H1 (cell line): ENCODE results near the gene ZBTB34. TPM values are rescaled to one million over a fixed set of nuclear protein-coding genes. Genes with fewer than 3 reads are reported as not detected.

Experiments used
- CTCF ChIA-PET: fragments of 300-600 bp; sonication (Branson Sonifier 250); formaldehyde crosslinking; loops from one replicate; lab custom pipeline; 2021; ENCODE audit not compliant: partially characterized antibody; lab: Charles Lee
- POLR2A ChIA-PET: fragments of 300-600 bp; sonication (Branson Sonifier 250); formaldehyde crosslinking; loops from one replicate; lab custom pipeline; 2021; ENCODE audit warnings: inconsistent platforms; ENCODE audit not compliant: partially characterized antibody; lab: Charles Lee
- DNase-seq, 2 experiments: peaks; one replicate each; pipeline versions ENCODE4 v3.0.0 to v3.0.0-alpha.2; 2010 to 2022; ENCODE audit warnings: low spot score in 2 of 2, low read depth in 1 of 2, mixed read lengths in 1 of 2
- FAIRE-seq: peaks from 2 replicates; lab custom pipeline; 2011; peaks lifted over from hg19 to GRCh38; lab: Jason Lieb, UNC
- H2AFZ ChIP-seq: 2 replicates; pipeline ENCODE4 v1.8.1; 2012; ENCODE audit warnings: low read length, inconsistent platforms
- H2AK5ac ChIP-seq: 2 replicates; pipeline ENCODE4 v1.6.1; 2013; ENCODE audit warnings: low read depth, low read length
- H2BK120ac ChIP-seq: replicated peaks from 2 replicates; pipeline ENCODE3; 2013; ENCODE audit warnings: low read depth, low read length, inconsistent platforms
- H2BK12ac ChIP-seq: 2 replicates; pipeline ENCODE4 v1.6.1; 2013; ENCODE audit warnings: low read depth, low read length
- H2BK15ac ChIP-seq: 2 replicates; pipeline ENCODE4 v1.6.1; 2013; ENCODE audit warnings: low read length
- H2BK20ac ChIP-seq: 2 replicates; pipeline ENCODE4 v1.6.1; 2013; ENCODE audit warnings: low read length
- H2BK5ac ChIP-seq: 2 replicates; pipeline ENCODE4 v1.6.1; 2013; ENCODE audit warnings: low read depth, low read length
- H3K14ac ChIP-seq: 2 replicates; pipeline ENCODE4 v1.6.1; 2013; ENCODE audit warnings: inconsistent platforms; ENCODE audit not compliant: insufficient read length
- H3K18ac ChIP-seq: 2 replicates; pipeline ENCODE4 v1.6.1; 2013; ENCODE audit warnings: low read length; ENCODE audit errors: extremely low read depth
- H3K23ac ChIP-seq: 2 replicates; pipeline ENCODE4 v1.6.1; 2013; ENCODE audit warnings: inconsistent platforms; ENCODE audit not compliant: insufficient read length
- H3K23me2 ChIP-seq: 2 replicates; pipeline ENCODE4 v1.6.1; 2013; ENCODE audit warnings: low read depth, low read length
- H3K27ac ChIP-seq: 2 replicates; pipeline ENCODE4 v1.6.1; 2011; ENCODE audit warnings: low read depth, low read length, inconsistent platforms
- H3K27me3 ChIP-seq, 4 experiments: replicated peaks in 1 of 4; 1 replicate in 1 of 4; 2 replicates in 3 of 4; pipeline versions ENCODE4 v1.6.1 to v1.8.1; 2011 to 2013; ENCODE audit warnings: low read length in 3 of 4, mild to moderate bottlenecking in 3 of 4, inconsistent platforms in 2 of 4, mixed read lengths in 2 of 4, moderate library complexity in 1 of 4; ENCODE audit not compliant: control insufficient read depth in 3 of 4, insufficient read depth in 3 of 4; ENCODE audit errors: extremely low read depth in 1 of 4
- H3K36me3 ChIP-seq, 4 experiments: 2 replicates each; pipeline versions ENCODE4 v1.6.1 to v1.8.1; 2011 to 2013; ENCODE audit warnings: mild to moderate bottlenecking in 4 of 4, low read length in 3 of 4, moderate library complexity in 2 of 4, control low read depth in 1 of 4, inconsistent platforms in 1 of 4; ENCODE audit not compliant: insufficient read depth in 4 of 4, control insufficient read depth in 2 of 4
- H3K4ac ChIP-seq: replicated peaks from 2 replicates; pipeline ENCODE3; 2013; ENCODE audit warnings: low read length, low read depth, mixed read lengths, inconsistent platforms; ENCODE audit not compliant: insufficient read length
- H3K4me1 ChIP-seq, 4 experiments: replicated peaks in 1 of 4; 1 replicate in 1 of 4; 2 replicates in 3 of 4; pipeline versions ENCODE4 v1.6.1 to v1.8.1; 2011 to 2013; ENCODE audit warnings: low read length in 3 of 4, inconsistent platforms in 2 of 4, mixed read lengths in 1 of 4; ENCODE audit not compliant: insufficient read depth in 4 of 4, control insufficient read depth in 3 of 4
- H3K4me2 ChIP-seq, 2 experiments: 2 replicates each; pipeline versions ENCODE4 v1.6.1 to v1.8.1; 2011 to 2013; ENCODE audit warnings: low read depth in 2 of 2, low read length in 2 of 2, control low read depth in 1 of 2, inconsistent platforms in 1 of 2, mild to moderate bottlenecking in 1 of 2; ENCODE audit not compliant: insufficient read depth in 1 of 2
- H3K4me3 ChIP-seq, 4 experiments: fragments of 200-600, 300-600 bp in 1 of 4; sonication (generic), shearing (Covaris generic), sonication (Bioruptor Twin) in 1 of 4; 2 replicates each; pipeline versions ENCODE4 v1.5.1 to v1.8.1; 2011 to 2016; ENCODE audit warnings: low read length in 4 of 4, low read depth in 3 of 4, control low read depth in 2 of 4, inconsistent platforms in 2 of 4, mild to moderate bottlenecking in 2 of 4, mixed read lengths in 1 of 4, moderate library complexity in 1 of 4; ENCODE audit not compliant: insufficient read depth in 2 of 4; ENCODE audit errors: extremely low read depth in 1 of 4
- H3K56ac ChIP-seq: replicated peaks from 2 replicates; pipeline ENCODE3; 2013; ENCODE audit warnings: low read depth, mild to moderate bottlenecking, mixed read lengths, low read length, inconsistent platforms; ENCODE audit not compliant: insufficient read length
- H3K79me1 ChIP-seq: 2 replicates; pipeline ENCODE4 v1.6.1; 2013; ENCODE audit warnings: low read depth, low read length, control low read depth
- H3K79me2 ChIP-seq, 2 experiments: 2 replicates each; pipeline versions ENCODE4 v1.6.1 to v1.8.1; 2012 to 2013; ENCODE audit warnings: low read length in 2 of 2, mild to moderate bottlenecking in 2 of 2, inconsistent platforms in 1 of 2; ENCODE audit not compliant: insufficient read depth in 2 of 2, control insufficient read depth in 1 of 2
- H3K9ac ChIP-seq, 4 experiments: replicated peaks in 1 of 4; 1 replicate in 1 of 4; 2 replicates in 3 of 4; pipeline versions ENCODE4 v1.6.1 to v1.8.1; 2011 to 2013; ENCODE audit warnings: low read depth in 3 of 4, low read length in 3 of 4, control low read depth in 2 of 4, mild to moderate bottlenecking in 2 of 4, moderate library complexity in 2 of 4, inconsistent platforms in 1 of 4; ENCODE audit errors: extremely low read depth in 1 of 4
- H3K9me3 ChIP-seq, 2 experiments: 2 replicates each; pipeline versions ENCODE4 v1.6.1 to v1.8.1; 2012 to 2013; ENCODE audit warnings: mild to moderate bottlenecking in 2 of 2, moderate library complexity in 2 of 2, control low read depth in 1 of 2, inconsistent platforms in 1 of 2, low read depth in 1 of 2, low read length in 1 of 2, mixed read lengths in 1 of 2; ENCODE audit not compliant: insufficient read depth in 2 of 2
- H4K20me1 ChIP-seq, 2 experiments: replicated peaks in 1 of 2; 2 replicates each; pipeline versions ENCODE3 to v1.8.1; 2011 to 2013; ENCODE audit warnings: inconsistent platforms in 2 of 2, low read length in 2 of 2, mild to moderate bottlenecking in 1 of 2; ENCODE audit not compliant: insufficient read depth in 2 of 2, control insufficient read depth in 1 of 2
- H4K5ac ChIP-seq: 2 replicates; pipeline ENCODE4 v1.6.1; 2013; ENCODE audit warnings: low read length, low read depth, mixed read lengths, inconsistent platforms; ENCODE audit not compliant: insufficient read length
- H4K8ac ChIP-seq: 2 replicates; pipeline ENCODE4 v1.8.0; 2013; ENCODE audit warnings: mild to moderate bottlenecking, moderate library complexity, low read length, inconsistent platforms; ENCODE audit not compliant: insufficient read depth; ENCODE audit errors: extremely low read depth
- H4K91ac ChIP-seq: replicated peaks from 2 replicates; pipeline ENCODE3; 2013; ENCODE audit warnings: low read length, mixed read lengths, inconsistent platforms; ENCODE audit not compliant: insufficient read length
- BRCA1 ChIP-seq: IDR thresholded peaks from 2 replicates; pipeline ENCODE4 v1.6.1; 2012; ENCODE audit warnings: low read depth, low read length, improper control_type of control experiment
- CBX8 ChIP-seq: fragments of 300-800, 300-1000 bp; sonication (generic); IDR thresholded peaks from 2 replicates; pipeline ENCODE4 v1.7.1; 2016; ENCODE audit warnings: low read depth, low read length, borderline replicate concordance
- CREB1 ChIP-seq: IDR thresholded peaks from 2 replicates; pipeline ENCODE4 v1.6.1; 2012; ENCODE audit warnings: inconsistent platforms
- JUN ChIP-seq: IDR thresholded peaks from 2 replicates; pipeline ENCODE4 v1.6.1; 2011; ENCODE audit warnings: low read depth, mild to moderate bottlenecking, improper control_type of control experiment, low read length
- NANOG ChIP-seq: IDR thresholded peaks from 2 replicates; pipeline ENCODE4 v1.6.1; 2011; ENCODE audit warnings: low read length, low read depth, mild to moderate bottlenecking, inconsistent platforms; ENCODE audit not compliant: insufficient read depth, poor library complexity, severe bottlenecking
- POU5F1 ChIP-seq: IDR thresholded peaks from 2 replicates; pipeline ENCODE4 v1.6.1; 2011; ENCODE audit warnings: low read depth, mild to moderate bottlenecking, low read length, moderate library complexity
- SIRT6 ChIP-seq: IDR thresholded peaks from one replicate; pipeline ENCODE4 v1.7.1; 2012; ENCODE audit warnings: low read length, inconsistent platforms
- SIX5 ChIP-seq: IDR thresholded peaks from 2 replicates; pipeline ENCODE4 v1.6.1; 2011; ENCODE audit warnings: mild to moderate bottlenecking, low read depth, low read length
- SP1 ChIP-seq: IDR thresholded peaks from 2 replicates; pipeline ENCODE4 v1.6.1; 2011; ENCODE audit warnings: low read depth, low read length
- SP2 ChIP-seq: IDR thresholded peaks from 2 replicates; pipeline ENCODE4 v1.6.1; 2012; ENCODE audit warnings: mild to moderate bottlenecking, low read length, inconsistent platforms
- TAF1 ChIP-seq: IDR thresholded peaks from 2 replicates; pipeline ENCODE4 v1.6.1; 2011; ENCODE audit warnings: mild to moderate bottlenecking, low read depth, low read length
- TCF12 ChIP-seq: IDR thresholded peaks from 2 replicates; pipeline ENCODE4 v1.6.1; 2011; ENCODE audit warnings: low read depth, mild to moderate bottlenecking, low read length
- TEAD4 ChIP-seq: IDR thresholded peaks from 2 replicates; pipeline ENCODE4 v1.6.1; 2012; ENCODE audit warnings: low read depth, low read length, inconsistent platforms, mixed read lengths
- USF2 ChIP-seq: IDR thresholded peaks from 2 replicates; pipeline ENCODE4 v1.6.1; 2011; ENCODE audit warnings: low read length, improper control_type of control experiment
- WGBS, 2 experiments: shearing (Covaris generic) in 1 of 2; methylation state at CpG; one replicate each; pipeline versions ENCODE4 v1.1.6 to v1.1.7; 2013 to 2015; ENCODE audit warnings: low lambda C conversion rate in 2 of 2, mixed read lengths in 2 of 2, inconsistent platforms in 1 of 2, low coverage in 1 of 2, missing lambda C conversion rate in 1 of 2; ENCODE audit not compliant: insufficient replicate concordance in 2 of 2, insufficient coverage in 1 of 2, insufficient read length in 1 of 2; ENCODE audit errors: extremely low coverage in 1 of 2, missing lambda C conversion rate in 1 of 2; 5-methylcytosine and 5-hydroxymethylcytosine counted together
- polyA plus RNA-seq, 7 experiments: library from polyadenylated mRNA; depleted of rRNA in 3 of 7; stranded (reverse) in 5 of 7; unstranded in 2 of 7; fragments of >200 nt in 5 of 7; fragments of 200-250 nt in 2 of 7; gene quantifications; 1 replicate in 5 of 7; 2 replicates in 1 of 7; 4 replicates in 1 of 7; pipeline versions ENCODE4 v1.2.1 to v1.2.3, GENCODE V29; 2011 to 2013; ENCODE audit warnings: missing spikeins in 2 of 7, mixed read lengths in 2 of 7
- total RNA-seq: library from RNA; stranded (reverse); fragmentation: NEBNext Ultra II Directional; extraction: Animal tissue kit (Norgen Biotek cat#: 25700); gene quantifications from 2 replicates; pipeline ENCODE4 v1.2.1, GENCODE V29; 2021

Gene ZBTB34
- total and polyA plus RNA-seq, 2 of the 8 experiments (the other 6 are each of a cell fraction or from before 2014, with no cell fraction given): 8.2 to 15.9 TPM

GRCh38 chr9:126838055-126838811 is 22.2 kb upstream of the ZBTB34 start:
- H3K9me3 ChIP-seq: no peaks in the 10 kb centered on the region
- no peak overlapping the region for H3K23ac ChIP-seq
- H3K18ac ChIP-seq: no peak overlapping the region
- H2BK15ac ChIP-seq: no peak overlapping the region
- DNase-seq (no peak), FAIRE-seq (no peak)
- no peak overlapping the region for H2BK120ac ChIP-seq
- no peaks in the 10 kb centered on the region for H3K4me1 ChIP-seq
- no peak overlapping the region for H2AFZ ChIP-seq
- H3K27ac ChIP-seq: no peak overlapping the region
- no peak overlapping the region for H4K8ac ChIP-seq
- H2AK5ac ChIP-seq: no peak overlapping the region
- WGBS, 2 experiments: 87% methylated on average over 7 of the region's 7 CpGs; no CpG with 5 or more reads in 1 of the 2 experiments
- peaks cover 0 to 8% of the 10 kb centered on the region in 2 experiments for H4K20me1 ChIP-seq
- peaks cover 8 to 12% (median 9%) of the 10 kb centered on the region in 4 experiments for H3K36me3 ChIP-seq
- H2BK5ac ChIP-seq: no peak overlapping the region; the same call in 1 of the 2 replicates
- H4K5ac ChIP-seq: no peak overlapping the region
- ChIA-PET POLR2A (no interaction called here), CTCF (interaction anchor here (0.7 kb wide), 1 partner anchor 135 kb away, joined by 3 read pairs; no protein-coding TSS in a partner anchor)
- peaks cover 6% of the 10 kb centered on the region for H3K79me1 ChIP-seq
- H3K79me2 ChIP-seq: peaks cover 0 to 10% of the 10 kb centered on the region in 2 experiments; a peak in 1 of 4 replicates
- no peak overlapping the region for H2BK12ac ChIP-seq
- H3K23me2 ChIP-seq: no peaks in the 10 kb centered on the region
- no peak overlapping the region for H3K14ac ChIP-seq
- no peak overlapping the region for H4K91ac ChIP-seq
- no peak overlapping the region for H3K4me3 ChIP-seq
- H3K27me3 ChIP-seq: no peaks in the 10 kb centered on the region
- H3K4me2 ChIP-seq: no peak overlapping the region
- no peak overlapping the region for H3K4ac ChIP-seq
- no peak overlapping the region for H3K9ac ChIP-seq
- H3K56ac ChIP-seq: no peak overlapping the region
- no peak overlapping the region for H2BK20ac ChIP-seq
- no peak for TF ChIP-seq POU5F1
- no peak for TF ChIP-seq SIX5
- no peak for TF ChIP-seq CREB1
- TF ChIP-seq SP2: no peak
- TF ChIP-seq BRCA1: no peak
- TF ChIP-seq USF2: no peak
- no peak for TF ChIP-seq CBX8
- TF ChIP-seq SP1: no peak
- TF ChIP-seq TAF1: no peak
- no peak for TF ChIP-seq JUN
- TF ChIP-seq TCF12: no peak
- no peak for TF ChIP-seq NANOG
- TF ChIP-seq SIRT6: no peak
- no peak for TF ChIP-seq TEAD4
